Airway epithelial cell (primary cell): ENCODE data around the gene ROBO3. TPM values are rescaled to one million over a fixed set of nuclear protein-coding genes. Genes with fewer than 3 reads are reported as not detected.

Experiments used
- total RNA-seq: library from RNA; depleted of rRNA; stranded (reverse); fragments of >200 nt; gene quantifications from 2 replicates; pipeline ENCODE4 v1.2.3, GENCODE V29; 2015

The ROBO3 gene
- 14.2 and 21.7 TPM in 2 replicates for total RNA-seq

GRCh38 chr11:124865181-124865901 lies at the start of gene ROBO3:
ROBO3 (plus strand) TSS chr11:124865432; CDS start chr11:124865578, 146 bp downstream.

GRCh38 chr11:124897674-124898262 lies 32.5 kb downstream of the ROBO3 start, which contains the start of gene ROBO4:
ROBO4 (minus strand) TSS chr11:124897865; CDS start chr11:124897795, 70 bp downstream.

GRCh38 chr11:124918950-124919349 lies 53.7 kb downstream of the ROBO3 start, which contains the start of gene HEPN1:
HEPN1 (plus strand) TSS chr11:124919250.

Other genes with a start within 250 kb of the ROBO3 start
- gene TBRG1, start 242.6 kb upstream of the ROBO3 start, total RNA-seq: 17.5 and 20.5 TPM in 2 replicates
- 8.6 and 15.2 TPM in 2 replicates for gene SIAE, start 191.7 kb upstream of the ROBO3 start, total RNA-seq
- 16.2 and 19.5 TPM in 2 replicates for gene SPA17, start 191.5 kb upstream of the ROBO3 start, total RNA-seq
- gene NRGN, start 125.5 kb upstream of the ROBO3 start, total RNA-seq: 0.28 and 1.7 TPM in 2 replicates
- 0.63 and 2.2 TPM in 2 replicates for gene VSIG2, start 113.2 kb upstream of the ROBO3 start, total RNA-seq
- not detected in 2 replicates for gene ESAM, start 103.1 kb upstream of the ROBO3 start, total RNA-seq
- gene MSANTD2, start 65.0 kb upstream of the ROBO3 start, total RNA-seq: 3.6 and 5.0 TPM in 2 replicates
- gene ROBO4, start 32.4 kb downstream of the ROBO3 start, total RNA-seq: 0.35 TPM in 1 of 2 replicates, not detected in the other
- not detected in 2 replicates for gene HEPN1, start 53.8 kb downstream of the ROBO3 start, total RNA-seq
- gene HEPACAM, start 70.6 kb downstream of the ROBO3 start, total RNA-seq: not detected in 2 replicates
- 1.7 and 2.5 TPM in 2 replicates for gene CCDC15, start 88.8 kb downstream of the ROBO3 start, total RNA-seq
- 22.3 and 26.1 TPM in 2 replicates for gene SLC37A2, start 197.9 kb downstream of the ROBO3 start, total RNA-seq
- gene TMEM218, start 246.2 kb downstream of the ROBO3 start, total RNA-seq: 13.1 and 22.9 TPM in 2 replicates